GM12878 (cell line): Measurements from ENCODE around the gene PRRG1. TPM values are rescaled to one million over a fixed set of nuclear protein-coding genes. Genes with fewer than 3 reads are reported as not detected.
"Not testable (repeated sequence)": the region's sequence is repeated elsewhere in the genome, so short reads cannot be mapped to it uniquely, and the experiment has no call there.

Experiments
- ATAC-seq: fragments of 200-7000 bp; cut with Tn5 transposase; 3 replicates; pipeline ENCODE4 v1.9.1; 2020; ENCODE audit warnings: mild to moderate bottlenecking, moderate library complexity
- BruUV-seq: library from RNA; stranded (reverse); fragments of 400-500 nt; replicated peaks from 2 replicates; lab custom pipeline; 2021; lab: Mats Ljungman, UMichigan
- CTCF ChIA-PET: fragments of 300-600 bp; sonication (Branson Sonifier 250); formaldehyde crosslinking; extraction: SDS; loops from one replicate; lab custom pipeline; 2021; ENCODE audit warnings: inconsistent platforms; lab: Yijun Ruan, JAX
- POLR2A ChIA-PET: fragments of 350-600 bp; formaldehyde crosslinking; extraction: SDS; loops from one replicate; lab custom pipeline; 2021; ENCODE audit warnings: inconsistent platforms; lab: Charles Lee
- RAD21 ChIA-PET: fragments of 300-600 bp; sonication (Branson Sonifier 250); formaldehyde crosslinking; loops from one replicate; lab custom pipeline; 2023; ENCODE audit warnings: antibody characterized with exemption; ENCODE audit not compliant: unreplicated experiment; lab: Charles Lee
- SMC1A ChIA-PET: fragments of 300-600 bp; sonication (Branson Sonifier 250); formaldehyde crosslinking; loops from one replicate; lab custom pipeline; 2023; ENCODE audit not compliant: unreplicated experiment, uncharacterized antibody; lab: Charles Lee
- DNase-seq: peaks from one replicate; pipeline ENCODE4 v3.0.0-alpha.2; 2011; ENCODE audit warnings: low read depth, low spot score
- FAIRE-seq: peaks from 3 replicates; lab custom pipeline; 2011; peaks lifted over from hg19 to GRCh38; lab: Jason Lieb, UNC
- H2AFZ ChIP-seq: 2 replicates; pipeline ENCODE4 v1.6.0; 2011; ENCODE audit warnings: low read depth, low read length, control low read depth; ENCODE audit not compliant: control insufficient read depth
- H3K27ac ChIP-seq: 2 replicates; pipeline ENCODE4 v1.5.1; 2011; ENCODE audit warnings: control low read depth; ENCODE audit not compliant: control insufficient read depth, insufficient read depth
- H3K27me3 ChIP-seq, 2 experiments: replicated peaks in 1 of 2; 2 replicates each; pipeline versions ENCODE4 v1.6.0 to v1.6.1; 2011; ENCODE audit warnings: low read length in 1 of 2; ENCODE audit not compliant: control insufficient read depth in 2 of 2, insufficient read depth in 2 of 2
- H3K36me3 ChIP-seq, 2 experiments: 2 replicates each; pipeline ENCODE4 v1.5.1; 2011; ENCODE audit warnings: low read length in 1 of 2; ENCODE audit not compliant: control insufficient read depth in 2 of 2, insufficient read depth in 2 of 2
- H3K4me1 ChIP-seq: 2 replicates; pipeline ENCODE4 v1.6.1; 2011; ENCODE audit warnings: mild to moderate bottlenecking, low read length, moderate library complexity, mixed read lengths; ENCODE audit not compliant: control insufficient read depth, insufficient read depth
- H3K4me2 ChIP-seq: 2 replicates; pipeline ENCODE4 v1.6.0; 2011; ENCODE audit warnings: control low read depth; ENCODE audit not compliant: control insufficient read depth, insufficient read depth
- H3K4me3 ChIP-seq: fragments of 200-600 bp; sonication (generic); 2 replicates; pipeline ENCODE4 v1.5.1; 2016
- H3K79me2 ChIP-seq: 2 replicates; pipeline ENCODE4 v1.6.0; 2011; ENCODE audit warnings: low read length; ENCODE audit not compliant: control insufficient read depth, insufficient read depth
- H3K9ac ChIP-seq: 2 replicates; pipeline ENCODE4 v1.8.0; 2011; ENCODE audit warnings: low read length, control low read depth, mixed read lengths; ENCODE audit not compliant: control insufficient read depth, insufficient read depth
- H3K9me3 ChIP-seq: replicated peaks from 3 replicates; pipeline ENCODE4 v1.5.1; 2011; ENCODE audit warnings: mild to moderate bottlenecking, low read length; ENCODE audit not compliant: control insufficient read depth, insufficient read depth
- H4K20me1 ChIP-seq: 2 replicates; pipeline ENCODE4 v1.6.0; 2011; ENCODE audit not compliant: control insufficient read depth, insufficient read depth
- BACH1 ChIP-seq: fragments of 450-650 bp; IDR thresholded peaks from 2 replicates; pipeline ENCODE4 v1.6.1; 2017; ENCODE audit warnings: mild to moderate bottlenecking, borderline replicate concordance
- HDAC2 ChIP-seq: fragments of 200-600 bp; sonication (generic); IDR thresholded peaks from 2 replicates; pipeline ENCODE4 v1.6.1; 2017
- MTA3 ChIP-seq: IDR thresholded peaks from 2 replicates; pipeline ENCODE4 v1.6.1; 2012; ENCODE audit warnings: low read length, inconsistent platforms, borderline replicate concordance
- MXI1 ChIP-seq: fragments of 150-350 bp; IDR thresholded peaks from 2 replicates; pipeline ENCODE4 v1.6.1; 2011; ENCODE audit warnings: low read depth, mild to moderate bottlenecking, inconsistent platforms, low read length, improper control_type of control experiment
- RCOR1 ChIP-seq: conservative IDR thresholded peaks from 2 replicates; pipeline ENCODE4 v1.6.1; 2012; ENCODE audit warnings: low read depth, low read length, improper control_type of control experiment
- RELA ChIP-seq: fragments of 450-650 bp; IDR thresholded peaks from 2 replicates; pipeline ENCODE4 v1.8.0; 2014; ENCODE audit warnings: borderline replicate concordance; ENCODE audit not compliant: partially characterized antibody
- SIX5 ChIP-seq: IDR thresholded peaks from 2 replicates; pipeline ENCODE4 v1.6.1; 2011; ENCODE audit warnings: mild to moderate bottlenecking, low read depth, low read length, moderate library complexity; ENCODE audit not compliant: severe bottlenecking
- SPI1 ChIP-seq: IDR thresholded peaks from 2 replicates; pipeline ENCODE4 v1.6.1; 2011; ENCODE audit warnings: low read depth, mild to moderate bottlenecking, low read length, moderate library complexity, borderline replicate concordance; ENCODE audit not compliant: insufficient read depth
- TCF12 ChIP-seq: IDR thresholded peaks from 2 replicates; pipeline ENCODE4 v1.6.1; 2011; ENCODE audit warnings: low read depth, mild to moderate bottlenecking, low read length
- ZNF207 ChIP-seq: fragments of 450-650 bp; IDR thresholded peaks from 2 replicates; pipeline ENCODE4 v1.6.1; 2014; ENCODE audit warnings: antibody characterized with exemption, mild to moderate bottlenecking, borderline replicate concordance
- WGBS: methylation state at CpG from one replicate; pipeline ENCODE4 v1.1.6; 2016; ENCODE audit warnings: low lambda C conversion rate; ENCODE audit not compliant: insufficient replicate concordance, insufficient coverage; ENCODE audit errors: missing lambda C conversion rate; 5-methylcytosine and 5-hydroxymethylcytosine counted together
- in situ Hi-C: fragments of 300-500 bp; cut with MboI; formaldehyde crosslinking; loops from 9 replicates; pipeline ENCODE4 v1.14.3; 2018; ENCODE audit warnings: mixed read lengths
- intact Hi-C: fragments of 100-400 bp; cut with micrococcal nuclease; formaldehyde crosslinking; loops from one replicate; pipeline ENCODE4 v1.14.2; 2022; ENCODE audit not compliant: unreplicated experiment
- polyA plus RNA-seq, 11 experiments: library from polyadenylated mRNA; depleted of rRNA in 4 of 11; unstranded in 6 of 11; stranded (reverse) in 5 of 11; fragments of >200 nt; fragmentation: Nextera tagmentation in 4 of 11; fragmentation: Illumina TruSeq in 1 of 11; extraction: Ambion mirVana in 4 of 11; extraction: Trizol in 1 of 11; gene quantifications; 1 replicate in 1 of 11; 2 replicates in 10 of 11; pipeline versions ENCODE4 v1.2.1 to v1.2.3, GENCODE V29; 2011 to 2016; ENCODE audit warnings: inconsistent platforms in 2 of 11, missing spikeins in 2 of 11, low read depth in 1 of 11
- total RNA-seq, 4 experiments: library from RNA; depleted of rRNA in 3 of 4; stranded (reverse); fragments of >200 nt in 3 of 4; fragmentation: Illumina TruSeq in 1 of 4; extraction: Trizol in 1 of 4; gene quantifications; 2 replicates each; pipeline versions ENCODE4 v1.2.1 to v1.2.3, GENCODE V29; 2013 to 2021
- TF ChIP-seq, protein P1 (sequence below): fragments of 150-350 bp; IDR thresholded peaks from 2 replicates; pipeline ENCODE4 v1.6.1; 2014; ENCODE audit warnings: mild to moderate bottlenecking, low read depth, low read length
- TF ChIP-seq, protein P2 (sequence below): IDR thresholded peaks from 2 replicates; pipeline ENCODE4 v1.6.1; 2011; ENCODE audit warnings: borderline replicate concordance, low read depth, mild to moderate bottlenecking, moderate library complexity, mixed read lengths, low read length; ENCODE audit not compliant: insufficient read depth; ENCODE audit errors: extremely low read length
- TF ChIP-seq, protein P3 (sequence below): fragments of 450-650 bp; formaldehyde crosslinking; IDR thresholded peaks from 2 replicates; pipeline ENCODE4 v1.4.0; 2020; ENCODE audit warnings: mild to moderate bottlenecking, moderate library complexity

The PRRG1 gene
- total and polyA plus RNA-seq, 10 of the 15 experiments (the other 5 are each of a cell fraction or from before 2014, with no cell fraction given): not detected

DNA sequence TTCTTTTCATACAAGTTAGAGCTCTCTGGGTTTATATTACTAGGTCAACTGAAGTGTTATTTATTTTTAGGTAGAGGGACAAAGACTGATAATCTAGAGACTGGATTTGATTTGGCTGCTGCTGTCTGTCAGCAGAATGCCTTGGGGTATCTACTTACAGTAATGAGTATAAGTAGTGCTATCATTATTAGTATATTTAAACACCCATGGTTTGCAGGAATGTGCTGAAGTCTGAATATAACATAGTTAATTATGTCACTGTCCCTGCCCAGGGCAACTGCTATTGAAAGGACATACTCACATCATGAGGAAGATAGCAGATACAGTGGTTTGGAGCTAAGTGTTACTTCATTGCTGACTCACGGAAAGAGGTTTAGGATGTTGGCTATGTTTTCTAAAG, 76.2 kb downstream of the PRRG1 start:
- no peak overlapping the region for H3K4me3 ChIP-seq
- no TSS peak for BruUV-seq
- no peaks in the 10 kb centered on the region for H3K36me3 ChIP-seq
- H3K4me1 ChIP-seq: no peaks in the 10 kb centered on the region
- DNase-seq (no peak), FAIRE-seq (no peak), ATAC-seq (no peak)
- in situ Hi-C loops (no loop called here), intact Hi-C loops (no loop called here)
- CTCF ChIA-PET: no interaction called here
- no peak overlapping the region for H3K4me2 ChIP-seq
- TF ChIP-seq, protein P1, sequence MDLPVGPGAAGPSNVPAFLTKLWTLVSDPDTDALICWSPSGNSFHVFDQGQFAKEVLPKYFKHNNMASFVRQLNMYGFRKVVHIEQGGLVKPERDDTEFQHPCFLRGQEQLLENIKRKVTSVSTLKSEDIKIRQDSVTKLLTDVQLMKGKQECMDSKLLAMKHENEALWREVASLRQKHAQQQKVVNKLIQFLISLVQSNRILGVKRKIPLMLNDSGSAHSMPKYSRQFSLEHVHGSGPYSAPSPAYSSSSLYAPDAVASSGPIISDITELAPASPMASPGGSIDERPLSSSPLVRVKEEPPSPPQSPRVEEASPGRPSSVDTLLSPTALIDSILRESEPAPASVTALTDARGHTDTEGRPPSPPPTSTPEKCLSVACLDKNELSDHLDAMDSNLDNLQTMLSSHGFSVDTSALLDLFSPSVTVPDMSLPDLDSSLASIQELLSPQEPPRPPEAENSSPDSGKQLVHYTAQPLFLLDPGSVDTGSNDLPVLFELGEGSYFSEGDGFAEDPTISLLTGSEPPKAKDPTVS: no peak
- TF ChIP-seq RELA (no peak), SIX5 (no peak), MXI1 (no peak), MTA3 (no peak), TCF12 (no peak), ZNF207 (no peak), BACH1 (no peak), HDAC2 (no peak), RCOR1 (no peak), SPI1 (no peak)
- TF ChIP-seq, protein P2, sequence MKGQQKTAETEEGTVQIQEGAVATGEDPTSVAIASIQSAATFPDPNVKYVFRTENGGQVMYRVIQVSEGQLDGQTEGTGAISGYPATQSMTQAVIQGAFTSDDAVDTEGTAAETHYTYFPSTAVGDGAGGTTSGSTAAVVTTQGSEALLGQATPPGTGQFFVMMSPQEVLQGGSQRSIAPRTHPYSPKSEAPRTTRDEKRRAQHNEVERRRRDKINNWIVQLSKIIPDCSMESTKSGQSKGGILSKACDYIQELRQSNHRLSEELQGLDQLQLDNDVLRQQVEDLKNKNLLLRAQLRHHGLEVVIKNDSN: no peak
- TF ChIP-seq, protein P3, sequence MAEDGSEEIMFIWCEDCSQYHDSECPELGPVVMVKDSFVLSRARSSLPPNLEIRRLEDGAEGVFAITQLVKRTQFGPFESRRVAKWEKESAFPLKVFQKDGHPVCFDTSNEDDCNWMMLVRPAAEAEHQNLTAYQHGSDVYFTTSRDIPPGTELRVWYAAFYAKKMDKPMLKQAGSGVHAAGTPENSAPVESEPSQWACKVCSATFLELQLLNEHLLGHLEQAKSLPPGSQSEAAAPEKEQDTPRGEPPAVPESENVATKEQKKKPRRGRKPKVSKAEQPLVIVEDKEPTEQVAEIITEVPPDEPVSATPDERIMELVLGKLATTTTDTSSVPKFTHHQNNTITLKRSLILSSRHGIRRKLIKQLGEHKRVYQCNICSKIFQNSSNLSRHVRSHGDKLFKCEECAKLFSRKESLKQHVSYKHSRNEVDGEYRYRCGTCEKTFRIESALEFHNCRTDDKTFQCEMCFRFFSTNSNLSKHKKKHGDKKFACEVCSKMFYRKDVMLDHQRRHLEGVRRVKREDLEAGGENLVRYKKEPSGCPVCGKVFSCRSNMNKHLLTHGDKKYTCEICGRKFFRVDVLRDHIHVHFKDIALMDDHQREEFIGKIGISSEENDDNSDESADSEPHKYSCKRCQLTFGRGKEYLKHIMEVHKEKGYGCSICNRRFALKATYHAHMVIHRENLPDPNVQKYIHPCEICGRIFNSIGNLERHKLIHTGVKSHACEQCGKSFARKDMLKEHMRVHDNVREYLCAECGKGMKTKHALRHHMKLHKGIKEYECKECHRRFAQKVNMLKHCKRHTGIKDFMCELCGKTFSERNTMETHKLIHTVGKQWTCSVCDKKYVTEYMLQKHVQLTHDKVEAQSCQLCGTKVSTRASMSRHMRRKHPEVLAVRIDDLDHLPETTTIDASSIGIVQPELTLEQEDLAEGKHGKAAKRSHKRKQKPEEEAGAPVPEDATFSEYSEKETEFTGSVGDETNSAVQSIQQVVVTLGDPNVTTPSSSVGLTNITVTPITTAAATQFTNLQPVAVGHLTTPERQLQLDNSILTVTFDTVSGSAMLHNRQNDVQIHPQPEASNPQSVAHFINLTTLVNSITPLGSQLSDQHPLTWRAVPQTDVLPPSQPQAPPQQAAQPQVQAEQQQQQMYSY (CRISPR knock-in tag): no peak
- H3K9ac ChIP-seq: no peak overlapping the region
- RAD21 ChIA-PET: no interaction called here
- H4K20me1 ChIP-seq: no peaks in the 10 kb centered on the region
- POLR2A ChIA-PET: no interaction called here
- 57% methylated on average over 1 of the region's 1 CpG for WGBS
- SMC1A ChIA-PET: interaction anchor here (1.2 kb wide), 1 partner anchor 22 kb away, joined by 3 read pairs; no protein-coding TSS in a partner anchor
- no peaks in the 10 kb centered on the region for H3K9me3 ChIP-seq
- no peaks in the 10 kb centered on the region for H3K27me3 ChIP-seq
- no peak overlapping the region for H3K27ac ChIP-seq
- no peak overlapping the region for H2AFZ ChIP-seq
- no peaks in the 10 kb centered on the region for H3K79me2 ChIP-seq

DNA sequence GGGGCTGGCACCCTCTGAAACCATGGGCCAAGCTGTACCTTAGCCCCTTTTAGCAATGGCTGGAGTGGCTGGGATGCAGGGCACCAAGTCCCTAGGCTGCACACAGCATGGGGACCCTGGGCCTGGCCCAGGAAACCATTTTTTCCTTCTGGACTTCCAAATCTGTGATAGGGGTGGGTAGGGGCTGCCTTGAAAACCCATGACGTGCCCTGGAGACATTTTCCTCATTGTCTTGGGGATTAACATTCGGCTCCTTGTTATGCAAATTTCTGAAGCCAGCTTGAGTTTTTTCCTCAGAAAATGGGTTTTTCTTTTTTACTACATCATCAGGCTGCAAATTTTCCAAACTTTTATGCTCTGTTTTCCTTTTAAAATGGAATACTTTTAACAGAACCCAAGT, 79.8 kb downstream of the PRRG1 start:
- H3K4me3 ChIP-seq, H3K27me3 ChIP-seq, H3K9ac ChIP-seq, H2AFZ ChIP-seq, ATAC-seq, H3K79me2 ChIP-seq, H4K20me1 ChIP-seq, H3K4me1 ChIP-seq, H3K4me2 ChIP-seq, H3K9me3 ChIP-seq, RAD21 ChIA-PET, intact Hi-C loops, CTCF ChIA-PET, BruUV-seq, H3K36me3 ChIP-seq, FAIRE-seq, SMC1A ChIA-PET, POLR2A ChIA-PET, in situ Hi-C loops, H3K27ac ChIP-seq, DNase-seq: not testable (repeated sequence)
- WGBS: 0% methylated on average over 2 of the region's 2 CpGs
